NCI-H748 (cell line): Measurements from ENCODE around the gene RNF41.
"Not testable (repeated sequence)": the region's sequence is repeated elsewhere in the genome, so short reads cannot be mapped to it uniquely, and the experiment has no call there.

Source experiments
- DNase-seq: peaks from one replicate; lab custom pipeline; 2025; ENCODE audit not compliant: unreplicated experiment; lab: John Stamatoyannopoulos, UW

The RNF41 gene

GRCh38 chr12:56178347-56178746 lies 43.4 kb downstream of the RNF41 start:
- no peak for DNase-seq

- DNase-seq, result no peak
Measured at GRCh38 chr12:56172839-56173238, 48.9 kb downstream of the RNF41 start.

- DNase-seq, result no peak
Measured at GRCh38 chr12:56169229-56169759, 52.4 kb downstream of the RNF41 start.

- DNase-seq, result no peak
Measured at GRCh38 chr12:56165369-56165768, 56.4 kb downstream of the RNF41 start.

- no peak for DNase-seq
Measured at GRCh38 chr12:56164345-56164729, 57.4 kb downstream of the RNF41 start.

GRCh38 chr12:56163533-56164344 lies 58.0 kb downstream of the RNF41 start:
- DNase-seq, result no peak

- no peak for DNase-seq
Measured at GRCh38 chr12:56162468-56163290, 59.0 kb downstream of the RNF41 start.

GRCh38 chr12:56161690-56162351 lies 59.9 kb downstream of the RNF41 start:
- no peak for DNase-seq

GRCh38 chr12:56160894-56161689 lies 60.6 kb downstream of the RNF41 start:
- no peak for DNase-seq

- no peak for DNase-seq
Measured at GRCh38 chr12:56160193-56160763, 61.4 kb downstream of the RNF41 start.

- no peak for DNase-seq
Measured at GRCh38 chr12:56159482-56160192, 62.1 kb downstream of the RNF41 start.

- peak; percentile 27 for DNase-seq
Measured at GRCh38 chr12:56158926-56159461, 62.7 kb downstream of the RNF41 start.

GRCh38 chr12:56158029-56158925 lies 63.4 kb downstream of the RNF41 start, which contains the start of gene MYL6:
TSS of gene MYL6 (plus strand) at chr12:56158359. CDS start at chr12:56158402, 43 bp downstream.
- DNase-seq, result peak; percentile 99

GRCh38 chr12:56157201-56158028 lies 64.3 kb downstream of the RNF41 start:
- peak; percentile 86 for DNase-seq

- DNase-seq, result not testable (repeated sequence)
Measured at GRCh38 chr12:56156464-56157200, 65.1 kb downstream of the RNF41 start.

GRCh38 chr12:56155256-56155845 lies 66.4 kb downstream of the RNF41 start:
- no peak for DNase-seq
